Measurements from ENCODE around the gene RABGAP1L. TPM values are rescaled to one million over a fixed set of nuclear protein-coding genes. Genes with fewer than 3 reads are reported as not detected.

The RABGAP1L gene
- total RNA-seq, 2 donors from 2014 or later, result 37.9 to 59.8 TPM

- TF ChIP-seq CTCF (IDR thresholded peaks at IDR 0.05), result no peak
- H3K27me3 ChIP-seq (replicated peaks; ENCODE audit: insufficient read depth), result no peaks in the 10 kb centered on the region
- no peaks in the 10 kb centered on the region for H3K36me3 ChIP-seq
- DNase-seq (ENCODE audit: low spot score), result no peak
- peaks cover 0 to 3% of the 10 kb centered on the region in 2 donors for H3K4me1 ChIP-seq (ENCODE audit: control insufficient read depth in 1 of 2, low read depth in 2 of 2)
- ATAC-seq (ENCODE audit: insufficient number of reproducible peaks, low FRiP score, low read depth), result no peak
- no peak overlapping the region for H3K4me3 ChIP-seq
- H3K9me3 ChIP-seq, result no peaks in the 10 kb centered on the region
- no peak overlapping the region for H3K27ac ChIP-seq
Measured at GRCh38 chr1:174988539-174988938, 829.2 kb downstream of the RABGAP1L start.

- no peak for TF ChIP-seq CTCF (IDR thresholded peaks at IDR 0.05)
- no peak overlapping the region for H3K4me3 ChIP-seq
- H3K9me3 ChIP-seq, result no peaks in the 10 kb centered on the region
- no peak for DNase-seq (ENCODE audit: low spot score)
- peak overlapping the region in 1 of 2 donors; percentile 59 for H3K27ac ChIP-seq
- H3K4me1 ChIP-seq (ENCODE audit: control insufficient read depth in 1 of 2, low read depth in 2 of 2), result peaks cover 0 to 3% of the 10 kb centered on the region in 2 donors
- no peaks in the 10 kb centered on the region for H3K36me3 ChIP-seq
- no peaks in the 10 kb centered on the region for H3K27me3 ChIP-seq (replicated peaks; ENCODE audit: insufficient read depth)
- ATAC-seq (ENCODE audit: insufficient number of reproducible peaks, low FRiP score, low read depth), result no peak
Measured at GRCh38 chr1:174988986-174989385, 829.7 kb downstream of the RABGAP1L start.

- TF ChIP-seq CTCF (IDR thresholded peaks at IDR 0.05), result no peak
- H3K27ac ChIP-seq, result peak overlapping the region; percentile 59 to 75
- no peaks in the 10 kb centered on the region for H3K9me3 ChIP-seq
- H3K4me1 ChIP-seq (ENCODE audit: control insufficient read depth in 1 of 2, low read depth in 2 of 2), result peaks cover 0 to 3% of the 10 kb centered on the region in 2 donors
- H3K4me3 ChIP-seq, result peak overlapping the region; percentile 70
- no peak for DNase-seq (ENCODE audit: low spot score)
- H3K36me3 ChIP-seq, result no peaks in the 10 kb centered on the region
- no peaks in the 10 kb centered on the region for H3K27me3 ChIP-seq (replicated peaks; ENCODE audit: insufficient read depth)
- no peak for ATAC-seq (ENCODE audit: insufficient number of reproducible peaks, low FRiP score, low read depth)
Measured at GRCh38 chr1:174989536-174990220, 830.4 kb downstream of the RABGAP1L start.

GRCh38 chr1:174990382-174990999 lies 831.2 kb downstream of the RABGAP1L start:
- DNase-seq (ENCODE audit: low spot score) (no peak), ATAC-seq (ENCODE audit: insufficient number of reproducible peaks, low FRiP score, low read depth) (no peak)
- Histone ChIP-seq H3K9me3 (no peaks in the 10 kb centered on the region), H3K27ac (peak overlapping the region; percentile 59 to 75), H3K27me3 (replicated peaks; ENCODE audit: insufficient read depth) (no peaks in the 10 kb centered on the region), H3K36me3 (no peaks in the 10 kb centered on the region), H3K4me1 (ENCODE audit: control insufficient read depth in 1 of 2, low read depth in 2 of 2) (peaks cover 0 to 3% of the 10 kb centered on the region in 2 donors), H3K4me3 (peak overlapping the region; percentile 70)
- no peak for TF ChIP-seq CTCF (IDR thresholded peaks at IDR 0.05)

- no peak for TF ChIP-seq CTCF (IDR thresholded peaks at IDR 0.05)
- ATAC-seq (ENCODE audit: insufficient number of reproducible peaks, low FRiP score, low read depth) (no peak), DNase-seq (ENCODE audit: low spot score) (no peak)
- H3K4me3 ChIP-seq, result no peak overlapping the region
- no peaks in the 10 kb centered on the region for H3K36me3 ChIP-seq
- H3K4me1 ChIP-seq (ENCODE audit: control insufficient read depth in 1 of 2, low read depth in 2 of 2), result peaks cover 2 to 3% of the 10 kb centered on the region in 2 donors
- no peaks in the 10 kb centered on the region for H3K27me3 ChIP-seq (replicated peaks; ENCODE audit: insufficient read depth)
- no peak overlapping the region for H3K27ac ChIP-seq
- no peaks in the 10 kb centered on the region for H3K9me3 ChIP-seq
Measured at GRCh38 chr1:174991473-174991872, 832.2 kb downstream of the RABGAP1L start.

Measured in thoracic aorta (tissue), 2 donors.